IPS-18c (cell line): ENCODE data around the gene AAMP.

Experiments used
- H3K4me3 ChIP-seq: 2 replicates; pipeline ENCODE4 v1.7.0; 2013; ENCODE audit warnings: low read depth, mild to moderate bottlenecking, low read length, moderate library complexity; ENCODE audit not compliant: insufficient read depth
- H3K9me3 ChIP-seq: one replicate; pipeline ENCODE4 v1.6.1; 2013; ENCODE audit warnings: mild to moderate bottlenecking, low read length, moderate library complexity; ENCODE audit not compliant: control insufficient read depth, insufficient read depth

The AAMP gene

GRCh38 chr2:218266316-218266979, 3.5 kb downstream of the AAMP start:
- H3K9me3 ChIP-seq, result no peaks in the 10 kb centered on the region
- H3K4me3 ChIP-seq, result no peak overlapping the region

GRCh38 chr2:218265626-218266025, 4.3 kb downstream of the AAMP start:
- H3K9me3 ChIP-seq, result no peaks in the 10 kb centered on the region
- H3K4me3 ChIP-seq, result no peak overlapping the region

- Histone ChIP-seq H3K9me3 (no peaks in the 10 kb centered on the region), H3K4me3 (no peak overlapping the region)
Measured at GRCh38 chr2:218264773-218265561, 5.0 kb downstream of the AAMP start.

GRCh38 chr2:218263817-218264641, 5.9 kb downstream of the AAMP start:
- H3K4me3 ChIP-seq, result no peak overlapping the region
- no peaks in the 10 kb centered on the region for H3K9me3 ChIP-seq

- no peak overlapping the region for H3K4me3 ChIP-seq
- H3K9me3 ChIP-seq, result no peaks in the 10 kb centered on the region
Measured at GRCh38 chr2:218262631-218263586, 7.0 kb downstream of the AAMP start.

GRCh38 chr2:218262237-218262600, 7.7 kb downstream of the AAMP start:
- H3K4me3 ChIP-seq, result no peak overlapping the region
- H3K9me3 ChIP-seq, result no peaks in the 10 kb centered on the region

GRCh38 chr2:218261423-218262236, 8.3 kb downstream of the AAMP start:
- H3K9me3 ChIP-seq, result no peaks in the 10 kb centered on the region
- no peak overlapping the region for H3K4me3 ChIP-seq

GRCh38 chr2:218260742-218261422, 9.1 kb downstream of the AAMP start, which contains the start of gene GPBAR1:
TSS of gene GPBAR1 (plus strand) at chr2:218261015. CDS start at chr2:218262725, 1,710 bp downstream.
- H3K4me3 ChIP-seq, result no peak within 1 kb of the TSS
- no peaks in the 10 kb centered on the region for H3K9me3 ChIP-seq

- H3K4me3 ChIP-seq, result no peak overlapping the region
- H3K9me3 ChIP-seq, result no peaks in the 10 kb centered on the region
Measured at GRCh38 chr2:218260166-218260565, 9.8 kb downstream of the AAMP start.

- no peaks in the 10 kb centered on the region for H3K9me3 ChIP-seq
- H3K4me3 ChIP-seq, result no peak overlapping the region
Measured at GRCh38 chr2:218259099-218259961, 10.6 kb downstream of the AAMP start.

GRCh38 chr2:218257390-218257981, 12.5 kb downstream of the AAMP start:
- Histone ChIP-seq H3K9me3 (no peaks in the 10 kb centered on the region), H3K4me3 (no peak overlapping the region)

GRCh38 chr2:218256612-218257350, 13.2 kb downstream of the AAMP start:
- Histone ChIP-seq H3K9me3 (no peaks in the 10 kb centered on the region), H3K4me3 (no peak overlapping the region)

- H3K4me3 ChIP-seq, result no peak overlapping the region
- no peaks in the 10 kb centered on the region for H3K9me3 ChIP-seq
Measured at GRCh38 chr2:218255446-218255845, 14.5 kb downstream of the AAMP start.

GRCh38 chr2:218253232-218253625, 16.7 kb downstream of the AAMP start:
- Histone ChIP-seq H3K9me3 (no peaks in the 10 kb centered on the region), H3K4me3 (no peak overlapping the region)
